Upper lobe of right lung (tissue), 1 donor: ENCODE data around the gene NSFL1C. TPM values are rescaled to one million over a fixed set of nuclear protein-coding genes. Genes with fewer than 3 reads are reported as not detected.
A peak's percentile ranks its signal among the peaks of the same experiment; 100 is the strongest.

ENCODE experiments used
- ATAC-seq: fragments of 200-7000 bp; cut with Tn5 transposase; one replicate; pipeline ENCODE4 v1.9.1; 2020; ENCODE audit warnings: mild to moderate bottlenecking, moderate library complexity
- DNase-seq: peaks from one replicate; pipeline ENCODE4 v3.0.0-alpha.2; 2020
- H3K27ac ChIP-seq: fragments of 200-600 bp; one replicate; pipeline ENCODE4 v1.8.0; 2022
- H3K27me3 ChIP-seq: fragments of 200-600 bp; one replicate; pipeline ENCODE4 v1.8.0; 2022; ENCODE audit warnings: mild to moderate bottlenecking
- H3K36me3 ChIP-seq: fragments of 200-600 bp; one replicate; pipeline ENCODE4 v1.8.0; 2022
- H3K4me1 ChIP-seq: fragments of 200-600 bp; one replicate; pipeline ENCODE4 v1.8.0; 2022
- H3K4me3 ChIP-seq: fragments of 200-600 bp; one replicate; pipeline ENCODE4 v1.8.0; 2022; ENCODE audit warnings: mild to moderate bottlenecking
- H3K9me3 ChIP-seq: fragments of 200-600 bp; one replicate; pipeline ENCODE4 v1.8.0; 2022
- CTCF ChIP-seq: fragments of 200-600 bp; IDR thresholded peaks from one replicate; pipeline ENCODE4 v1.8.0; 2022; ENCODE audit warnings: antibody characterized with exemption
- intact Hi-C: fragments of 100-400 bp; cut with DNase I; formaldehyde crosslinking; loops from one replicate; pipeline ENCODE4 v1.11.0; 2022
- total RNA-seq: library from RNA; stranded (reverse); fragmentation: NEBNext Ultra II Directional; extraction: Animal tissue kit (Norgen Biotek cat#: 25700); gene quantifications from one replicate; pipeline ENCODE4 v1.2.1, GENCODE V29; 2021
- donor health status: DM: no; HTN: yes; CAD: no; lungs with severe emphysema.

The NSFL1C gene
- total RNA-seq, 1 donor from 2014 or later, result 73.4 TPM

- Histone ChIP-seq H3K9me3 (no peaks in the 10 kb centered on the region), H3K36me3 (no peaks in the 10 kb centered on the region), H3K4me3 (no peak overlapping the region), H3K27ac (no peak overlapping the region), H3K27me3 (no peaks in the 10 kb centered on the region), H3K4me1 (peaks cover 9% of the 10 kb centered on the region)
- no peak for ATAC-seq
- TF ChIP-seq CTCF, result peak; percentile 30
- intact Hi-C loops, result loop anchor here (10.0 kb wide), 1 partner anchor 63 kb away; no protein-coding TSS in a partner anchor
- no peak for DNase-seq
Observed at GRCh38 chr20:1397710-1398109, 68.9 kb downstream of the NSFL1C start.

GRCh38 chr20:1396702-1397101, 69.9 kb downstream of the NSFL1C start:
- TF ChIP-seq CTCF, result no peak
- no peaks in the 10 kb centered on the region for H3K36me3 ChIP-seq
- H3K27ac ChIP-seq, result no peak overlapping the region
- no peak for DNase-seq
- H3K27me3 ChIP-seq, result no peaks in the 10 kb centered on the region
- H3K9me3 ChIP-seq, result no peaks in the 10 kb centered on the region
- H3K4me3 ChIP-seq, result no peak overlapping the region
- intact Hi-C loops, result loop anchor here (10.0 kb wide), 1 partner anchor 62 kb away; no protein-coding TSS in a partner anchor
- ATAC-seq, result no peak
- H3K4me1 ChIP-seq, result peaks cover 10% of the 10 kb centered on the region

GRCh38 chr20:1396264-1396663, 70.4 kb downstream of the NSFL1C start:
- no peak overlapping the region for H3K27ac ChIP-seq
- no peak for TF ChIP-seq CTCF
- no peaks in the 10 kb centered on the region for H3K9me3 ChIP-seq
- peaks cover 14% of the 10 kb centered on the region for H3K4me1 ChIP-seq
- no peak overlapping the region for H3K4me3 ChIP-seq
- intact Hi-C loops, result loop anchor here (10.0 kb wide), 1 partner anchor 61 kb away; no protein-coding TSS in a partner anchor
- no peaks in the 10 kb centered on the region for H3K27me3 ChIP-seq
- ATAC-seq (no peak), DNase-seq (no peak)
- no peaks in the 10 kb centered on the region for H3K36me3 ChIP-seq

- Histone ChIP-seq H3K9me3 (no peaks in the 10 kb centered on the region), H3K36me3 (no peaks in the 10 kb centered on the region), H3K4me3 (no peak overlapping the region), H3K27me3 (no peaks in the 10 kb centered on the region), H3K27ac (no peak overlapping the region), H3K4me1 (peaks cover 29% of the 10 kb centered on the region)
- DNase-seq (no peak), ATAC-seq (no peak)
- TF ChIP-seq CTCF, result no peak
- intact Hi-C loops, result loop anchor here (10.0 kb wide), 1 partner anchor 60 kb away; no protein-coding TSS in a partner anchor
Observed at GRCh38 chr20:1394686-1395085, 72.0 kb downstream of the NSFL1C start.

- TF ChIP-seq CTCF, result no peak
- intact Hi-C loops, result loop anchor here (10.0 kb wide), 1 partner anchor 59 kb away; no protein-coding TSS in a partner anchor
- H3K27me3 ChIP-seq, result no peaks in the 10 kb centered on the region
- peak overlapping the region; percentile 88 for H3K27ac ChIP-seq
- H3K9me3 ChIP-seq, result no peaks in the 10 kb centered on the region
- peaks cover 41% of the 10 kb centered on the region for H3K4me1 ChIP-seq
- peak overlapping the region; percentile 85 for H3K4me3 ChIP-seq
- ATAC-seq (no peak), DNase-seq (no peak)
- H3K36me3 ChIP-seq, result no peaks in the 10 kb centered on the region
Observed at GRCh38 chr20:1393507-1393882, 73.2 kb downstream of the NSFL1C start.
